Anterior cingulate cortex (tissue), 58 donors: ENCODE data around the gene RFX8.

Experiments used
- DNase-seq, 58 donors: peaks; one replicate each; lab custom pipeline; 2025; lab: John Stamatoyannopoulos, UW

RFX8 gene

DNA sequence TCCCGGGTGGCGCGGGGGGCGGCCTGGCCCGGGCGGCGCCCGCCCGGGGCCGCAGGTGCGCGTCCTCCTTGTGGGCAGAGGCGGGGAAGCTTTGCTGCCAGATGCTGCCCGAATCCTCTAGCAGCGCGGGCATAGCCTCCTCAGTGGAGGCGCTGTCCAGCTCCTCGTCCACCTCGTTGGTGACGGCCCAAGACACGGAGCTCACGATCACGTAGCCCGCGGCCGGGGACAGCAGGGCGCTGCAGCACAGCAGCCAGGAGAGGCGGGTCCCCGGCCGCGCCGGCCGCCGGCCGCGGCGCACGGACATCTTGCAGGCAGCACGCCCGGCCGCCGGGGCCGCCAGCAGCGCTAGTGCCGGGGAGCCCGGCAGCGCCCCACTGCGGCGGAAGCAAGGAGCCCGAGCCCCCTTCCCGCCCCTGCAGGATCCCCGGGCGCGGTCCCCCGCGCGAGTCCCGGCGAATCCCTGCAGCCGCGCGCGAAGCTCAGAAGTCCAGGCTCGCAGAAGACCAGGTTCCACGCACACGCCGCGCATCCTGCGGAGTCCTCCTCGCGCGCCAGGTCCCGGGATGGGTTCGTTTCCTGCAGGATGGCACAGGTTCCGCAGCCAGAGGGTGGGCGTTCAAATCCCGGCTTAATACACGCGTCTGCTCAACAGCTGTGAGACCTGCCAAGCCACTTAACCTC is 87.6 kb downstream of the RFX8 start, which contains the start of gene CREG2:
CREG2 (minus strand) TSS at position 353 of the 684 bp plus-strand sequence; CDS start at position 307, 46 bp downstream.
- DNase-seq, result peak in 53 of 58 donors; percentile 12 to 83 (median 57)

DNA sequence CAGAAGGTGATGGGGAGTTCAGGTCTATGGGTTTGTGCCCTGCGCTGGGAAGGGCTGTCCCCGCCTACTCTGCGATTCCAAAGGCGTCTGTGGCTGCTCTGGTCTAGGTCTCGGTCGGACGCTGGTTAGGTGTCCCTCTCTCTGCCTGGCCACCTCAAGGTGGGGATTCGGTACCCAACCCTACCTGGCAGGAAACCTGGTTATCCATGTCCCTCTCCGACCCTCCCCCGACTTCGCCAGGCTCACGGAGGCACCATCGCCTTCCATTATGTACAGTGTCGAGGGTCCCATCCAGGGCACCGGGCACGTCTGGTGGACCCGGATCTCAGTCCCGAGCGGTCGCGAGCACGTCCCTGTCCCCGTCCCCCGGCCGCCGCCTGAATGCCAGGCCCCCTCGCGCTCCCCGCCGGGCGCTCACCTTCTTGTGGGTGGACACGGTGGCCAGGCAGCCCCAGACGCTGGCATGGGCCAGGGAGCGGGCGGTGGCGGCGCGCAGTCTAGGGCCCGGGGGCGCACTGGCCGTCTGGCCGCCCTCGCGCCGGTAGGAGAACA is 88.2 kb downstream of the RFX8 start:
- DNase-seq, result peak in 12 of 58 donors; percentile 16 to 63 (median 48)

DNA sequence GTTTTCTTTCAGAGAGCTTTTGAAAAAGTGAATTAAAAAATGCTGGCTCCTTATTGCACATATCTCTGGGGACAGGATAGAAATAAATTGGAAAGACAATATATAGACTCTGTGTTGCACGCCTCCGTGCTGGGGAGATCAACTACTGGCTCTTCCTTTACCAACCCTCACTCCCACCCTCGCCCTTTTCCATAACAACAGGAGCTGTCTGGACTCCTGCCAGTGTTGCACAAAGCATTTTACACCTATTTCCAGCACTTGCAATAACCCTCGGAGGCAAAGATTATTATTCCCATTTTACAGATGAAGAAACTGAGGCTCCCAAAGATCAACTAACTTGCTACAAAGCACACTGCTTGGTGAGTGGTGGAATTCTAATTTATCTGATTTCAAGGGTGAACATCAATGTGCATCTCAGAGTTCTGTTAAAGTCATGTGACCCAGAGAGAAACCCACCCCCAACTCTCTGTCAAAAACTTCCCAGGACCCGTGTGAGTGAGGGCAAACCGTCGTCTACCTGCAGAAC is 91.8 kb downstream of the RFX8 start:
- DNase-seq, result no peak

DNA sequence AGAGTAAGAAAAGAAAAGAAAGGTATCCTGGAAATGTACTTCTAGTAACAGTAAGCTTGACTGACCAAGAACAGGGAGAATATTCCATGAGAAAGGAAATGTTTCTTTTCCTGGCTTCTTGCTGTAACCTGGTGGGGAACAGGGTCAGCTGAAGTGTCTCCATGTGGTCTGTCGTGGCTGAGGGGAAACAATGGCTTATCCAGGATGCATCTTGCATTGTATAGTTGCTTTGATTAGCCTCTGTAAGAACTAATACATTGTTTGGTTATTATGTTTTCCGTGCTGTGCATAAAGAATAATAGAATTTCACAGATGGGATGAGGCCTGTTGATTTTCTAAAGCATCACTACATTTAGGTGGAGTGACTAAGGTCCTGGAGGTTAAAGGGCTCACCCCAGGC is 92.5 kb downstream of the RFX8 start:
- no peak for DNase-seq

DNA sequence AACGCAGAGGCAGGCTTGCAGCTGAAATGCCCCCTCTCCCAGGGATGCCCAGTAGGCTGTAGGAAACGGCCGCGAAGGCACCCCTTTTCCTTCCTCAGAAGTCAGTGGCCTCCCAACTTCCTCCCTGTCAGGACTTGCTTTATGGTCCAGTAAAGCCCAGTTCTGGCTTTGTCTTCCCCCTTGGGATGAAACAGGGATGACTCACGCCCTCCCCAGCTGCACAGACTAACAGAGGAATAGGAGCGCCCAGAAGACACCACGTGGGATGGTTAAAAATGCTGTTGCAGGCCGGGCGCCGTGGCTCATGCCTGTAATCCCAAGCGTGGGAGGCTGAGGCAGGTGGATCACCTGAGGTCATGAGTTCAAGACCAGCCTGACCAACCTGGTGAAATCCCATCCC is 94.5 kb downstream of the RFX8 start:
- DNase-seq, result peak in 1 of 58 donors; percentile 4

DNA sequence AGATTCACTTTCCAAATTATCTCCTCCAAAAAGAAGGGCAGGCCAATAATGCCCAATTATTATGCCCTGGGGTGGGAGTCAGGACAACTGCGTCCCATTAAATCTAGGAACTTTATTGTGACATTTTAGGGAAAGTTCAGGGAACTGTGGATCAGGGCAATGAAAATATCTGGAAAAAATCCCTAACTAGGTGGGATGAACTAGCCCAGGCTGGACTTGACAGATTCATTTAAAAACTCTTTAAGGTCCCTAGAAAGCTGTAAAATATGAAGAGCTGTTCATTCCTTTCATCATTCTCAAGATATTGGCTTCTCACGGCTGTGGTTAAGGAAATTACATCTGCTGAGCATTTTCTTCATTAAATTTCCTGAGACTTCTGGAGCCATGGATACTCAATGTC is 95.8 kb downstream of the RFX8 start:
- no peak for DNase-seq

DNA sequence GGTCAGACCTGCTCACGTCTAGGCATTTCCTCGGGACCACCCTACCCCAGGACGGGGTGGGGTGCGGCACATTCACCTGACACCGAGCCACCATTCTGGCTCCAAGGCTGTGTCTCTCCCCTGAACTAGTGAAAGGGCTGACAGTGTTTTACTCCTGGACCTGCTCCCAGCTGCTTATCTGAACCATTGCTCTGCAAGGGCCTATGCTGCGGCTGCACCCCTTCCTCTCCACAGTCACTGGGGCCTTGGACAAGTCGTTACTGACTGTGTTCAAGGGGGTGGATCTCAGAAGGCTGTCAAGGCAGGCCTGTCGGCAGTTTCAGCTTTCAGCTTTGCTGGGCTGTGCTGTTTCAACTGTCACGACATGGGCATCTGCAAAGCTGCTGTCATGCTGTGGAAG is 99.3 kb downstream of the RFX8 start:
- no peak for DNase-seq

DNA sequence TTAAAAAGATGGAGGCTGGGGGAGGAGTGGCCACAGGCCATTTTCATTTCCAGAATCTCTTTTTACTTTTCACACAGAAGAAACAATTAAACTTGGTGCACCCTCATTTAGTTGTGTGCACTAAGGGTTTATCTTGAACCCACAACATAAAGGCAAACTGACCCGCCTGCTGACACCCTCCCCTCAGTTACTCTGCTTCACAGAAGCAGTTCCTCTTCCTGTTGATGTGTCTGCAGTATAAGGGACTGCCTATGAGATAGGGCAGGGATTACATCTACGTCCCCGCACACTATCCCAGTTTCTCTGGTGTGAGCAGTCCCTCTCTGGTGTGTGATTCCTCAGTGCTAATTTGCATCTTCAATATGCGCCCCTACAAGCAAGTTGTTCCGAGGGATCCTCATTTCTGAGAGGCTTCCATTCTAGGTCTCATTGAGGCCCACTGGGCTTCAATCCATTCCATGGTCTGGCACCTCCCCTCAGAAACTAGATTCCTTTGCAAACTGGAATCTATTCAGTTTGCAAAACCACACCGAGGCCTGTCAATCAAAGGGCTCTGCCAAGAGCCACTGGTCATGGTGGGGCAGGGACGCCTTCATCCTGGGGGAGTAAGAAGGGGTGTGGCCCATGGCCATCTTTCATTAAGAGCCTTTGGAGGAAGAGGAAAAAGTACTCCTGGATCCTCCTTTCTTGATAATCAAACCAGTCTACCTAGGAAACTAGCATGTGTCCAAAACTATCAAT is 99.9 kb downstream of the RFX8 start:
- DNase-seq, result no peak

DNA sequence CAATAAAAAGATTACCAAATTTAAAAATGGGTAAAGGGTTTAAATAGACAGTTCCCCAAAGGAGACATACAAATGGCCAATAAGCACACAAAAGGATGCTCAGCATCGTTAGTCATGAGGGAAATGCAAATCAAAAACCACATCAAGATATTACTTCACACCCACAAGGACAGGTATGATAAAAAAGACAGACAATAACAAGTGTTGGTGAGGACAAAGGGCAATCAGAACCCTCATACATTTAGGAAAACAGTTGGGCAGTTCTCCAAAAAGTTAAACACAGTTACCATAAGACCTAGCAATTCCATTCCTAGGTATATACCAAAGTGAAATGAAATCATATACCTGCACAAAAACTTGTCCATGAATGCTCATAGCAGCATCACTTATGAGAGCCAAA is 102.1 kb downstream of the RFX8 start:
- no peak for DNase-seq

DNA sequence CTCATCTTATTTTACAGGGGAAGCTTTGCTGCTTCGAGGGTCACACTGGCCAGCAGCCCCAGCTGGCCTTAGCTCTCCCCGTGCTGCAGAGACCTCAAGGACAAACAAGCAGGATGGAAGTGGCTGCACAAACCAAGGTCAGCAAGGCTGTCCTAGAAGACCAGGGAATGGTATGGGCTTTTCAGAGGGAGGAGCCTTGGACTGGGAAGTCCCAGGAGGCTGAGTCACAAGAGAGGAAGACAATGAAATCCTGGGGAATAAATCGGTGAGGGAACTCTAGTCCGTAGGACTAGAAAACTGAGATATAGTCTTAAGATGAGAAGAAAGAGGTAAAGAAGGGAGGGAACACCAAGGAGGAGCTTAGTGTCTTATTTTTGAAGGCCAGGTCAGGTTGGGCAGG is 103.3 kb downstream of the RFX8 start:
- DNase-seq, result no peak

DNA sequence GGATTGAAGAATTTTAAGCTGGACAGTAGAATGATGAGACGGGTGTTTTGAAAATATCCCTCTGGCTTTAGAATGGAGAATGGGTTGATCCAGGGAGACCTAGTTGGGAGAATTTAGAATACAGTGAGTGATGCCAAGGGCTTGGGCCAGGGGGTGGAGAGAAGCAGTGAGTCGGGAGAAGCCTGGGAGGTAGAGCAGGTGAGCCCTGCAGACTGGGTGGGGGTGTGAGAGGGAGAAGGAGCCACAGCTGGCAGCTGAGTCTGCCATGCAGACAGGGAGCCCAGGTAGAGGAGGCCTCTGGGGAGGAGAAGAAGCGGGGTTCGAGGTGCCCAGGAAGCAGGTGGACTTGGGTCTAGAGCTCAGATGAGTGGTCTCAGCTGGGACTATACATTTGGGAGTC is 105.8 kb downstream of the RFX8 start:
- DNase-seq, result no peak

DNA sequence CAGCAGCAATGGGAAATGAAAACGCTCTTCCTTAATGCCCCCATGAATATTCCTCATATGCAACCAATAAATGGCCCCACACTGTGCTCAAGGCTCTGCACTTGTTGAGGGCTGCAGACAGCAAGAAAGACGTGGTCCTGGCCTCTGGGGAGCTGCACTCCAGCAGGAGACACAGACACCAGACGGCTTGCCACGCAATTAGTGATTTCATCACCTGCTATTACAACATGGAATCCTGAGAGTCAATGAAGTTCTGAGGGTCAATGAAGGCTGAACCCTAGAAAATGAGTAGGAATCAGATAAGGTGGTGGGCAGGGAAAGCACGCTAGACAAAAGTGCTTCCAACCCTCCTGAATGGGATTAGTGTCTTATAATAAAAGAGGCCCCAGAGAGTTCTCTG is 106.5 kb downstream of the RFX8 start:
- no peak for DNase-seq

DNA sequence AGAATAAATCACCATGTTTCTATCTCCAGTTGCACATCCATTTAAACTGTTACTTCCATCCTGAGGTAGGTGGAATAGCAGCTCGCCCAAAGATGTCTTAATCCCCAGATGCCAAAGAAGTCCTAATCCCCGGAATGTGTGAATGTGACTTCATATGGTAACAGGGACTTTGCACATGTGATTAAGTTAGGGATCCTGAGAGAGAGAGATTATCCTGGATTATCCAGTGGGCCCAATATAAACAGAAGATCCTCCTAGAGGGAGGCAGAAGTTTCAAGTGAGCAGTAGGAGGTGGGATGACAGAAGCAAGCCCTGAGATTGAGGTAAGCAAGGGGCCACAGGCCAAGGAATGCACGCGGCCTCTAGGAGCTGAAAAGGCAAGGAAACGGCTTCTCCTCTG is 107.4 kb downstream of the RFX8 start:
- no peak for DNase-seq

DNA sequence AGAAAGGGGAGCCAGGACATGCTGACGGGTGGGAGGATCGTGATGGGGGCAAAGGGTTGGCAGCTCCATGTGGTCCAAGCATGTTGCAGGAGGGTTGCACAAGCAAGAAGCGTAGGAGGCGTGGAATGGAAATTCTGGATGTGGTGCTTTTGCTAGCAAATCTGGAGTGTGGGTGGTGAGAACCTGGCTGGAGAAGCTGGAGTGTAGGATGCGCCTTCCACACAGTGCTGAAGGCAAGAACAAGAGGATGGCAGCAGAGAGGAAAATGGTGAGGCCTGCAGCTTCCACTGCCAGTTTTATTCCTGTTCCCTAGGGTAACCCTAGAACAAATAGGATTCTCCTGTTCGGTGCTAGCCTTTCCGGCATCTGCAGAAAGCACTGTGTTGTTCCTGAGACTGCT is 110.0 kb downstream of the RFX8 start:
- peak in 33 of 58 donors; percentile 11 to 83 (median 41) for DNase-seq

DNA sequence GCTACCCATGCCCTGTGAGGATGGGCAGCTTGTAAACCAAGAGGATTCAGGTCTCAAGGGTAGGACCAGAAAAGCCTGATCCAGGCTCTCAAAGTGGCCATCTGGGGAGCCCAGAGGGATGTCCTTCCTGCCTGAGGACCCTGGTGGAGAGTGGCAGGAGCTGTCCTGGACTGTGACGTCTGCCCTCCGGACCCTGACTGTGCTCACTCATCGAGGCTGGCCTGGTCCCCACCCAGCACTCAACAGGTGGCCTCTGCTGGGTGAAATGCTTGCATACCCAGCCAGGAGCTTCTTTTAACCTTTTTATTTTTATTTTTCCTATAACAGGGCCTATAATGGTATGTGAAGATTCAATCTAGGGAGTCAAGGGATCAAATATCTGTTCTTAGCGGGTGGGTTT is 112.1 kb downstream of the RFX8 start:
- no peak for DNase-seq

DNA sequence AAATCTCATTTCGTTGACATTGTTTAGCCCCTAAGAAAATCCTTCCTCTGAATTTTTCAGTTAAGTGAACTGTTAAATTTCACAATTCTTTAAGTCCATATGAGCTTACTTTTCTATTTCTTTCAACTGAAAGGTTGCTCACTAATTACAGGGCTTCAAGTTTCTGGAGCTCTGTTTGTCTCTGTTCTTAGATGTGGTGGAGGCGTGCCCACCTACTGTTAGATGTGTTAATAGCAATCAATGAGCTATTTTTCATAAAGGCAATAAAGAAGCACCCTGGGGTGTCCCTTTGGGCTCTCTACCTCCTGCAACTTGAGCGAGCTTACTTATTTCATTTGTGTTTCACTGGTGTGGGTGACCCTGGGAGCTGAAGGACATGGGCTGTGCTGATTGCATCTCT is 112.6 kb downstream of the RFX8 start:
- DNase-seq, result no peak

DNA sequence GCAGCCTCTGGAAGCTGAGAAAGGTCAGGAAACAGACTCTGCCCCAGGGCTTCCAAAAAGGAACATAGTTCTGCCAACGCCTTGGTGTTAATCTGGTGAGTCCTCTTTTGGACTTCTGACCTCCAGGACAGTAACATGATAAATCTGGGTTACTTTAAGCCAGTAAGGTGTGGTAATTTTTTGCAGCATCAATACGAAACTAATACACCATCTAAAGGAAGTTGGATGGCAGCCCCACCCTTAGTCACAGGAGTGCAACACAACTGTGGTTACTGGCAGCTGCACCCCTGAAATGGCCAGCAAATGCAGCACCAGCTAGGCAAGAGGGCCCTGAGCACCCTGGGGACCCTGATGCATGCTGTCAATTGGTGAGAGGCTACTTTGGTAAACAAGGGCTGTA is 113.4 kb downstream of the RFX8 start:
- no peak for DNase-seq

DNA sequence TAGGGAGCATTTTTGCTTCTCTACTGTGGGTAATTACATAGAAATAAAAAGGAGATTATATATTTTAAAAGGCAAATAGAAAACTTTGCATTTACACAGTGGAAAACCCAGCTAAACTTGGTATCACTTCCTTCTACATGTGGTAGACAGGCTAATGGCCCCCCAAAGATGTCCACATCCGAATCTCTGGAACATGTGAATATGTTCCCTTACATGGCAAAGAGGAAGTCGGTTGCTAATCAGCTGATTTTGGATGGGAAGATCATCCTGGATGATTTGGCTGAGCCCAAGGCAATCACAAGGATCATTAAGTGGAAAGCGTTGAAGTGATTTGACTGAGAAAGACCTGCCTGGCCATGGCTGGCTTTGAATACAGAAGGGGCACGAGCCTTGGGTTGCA is 113.8 kb downstream of the RFX8 start:
- no peak for DNase-seq

DNA sequence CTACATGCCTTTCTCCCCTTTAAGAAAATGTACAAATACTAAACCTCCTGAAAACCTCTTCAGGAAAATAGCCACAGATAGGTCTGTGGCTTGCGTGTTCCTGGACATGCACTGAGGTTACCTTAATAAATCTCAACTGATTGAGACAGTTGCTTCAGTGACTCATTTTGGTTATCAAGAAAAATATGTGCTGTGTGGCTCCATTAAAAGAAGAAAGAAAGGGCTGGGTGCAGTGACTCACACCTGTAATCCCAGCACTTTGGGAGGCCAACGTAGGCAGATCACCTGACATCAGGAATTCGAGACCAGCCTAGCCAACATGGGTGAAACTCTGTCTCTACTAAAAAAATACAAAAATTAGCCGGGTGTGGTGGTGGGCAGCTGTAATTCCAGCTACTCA is 114.7 kb downstream of the RFX8 start:
- no peak for DNase-seq

DNA sequence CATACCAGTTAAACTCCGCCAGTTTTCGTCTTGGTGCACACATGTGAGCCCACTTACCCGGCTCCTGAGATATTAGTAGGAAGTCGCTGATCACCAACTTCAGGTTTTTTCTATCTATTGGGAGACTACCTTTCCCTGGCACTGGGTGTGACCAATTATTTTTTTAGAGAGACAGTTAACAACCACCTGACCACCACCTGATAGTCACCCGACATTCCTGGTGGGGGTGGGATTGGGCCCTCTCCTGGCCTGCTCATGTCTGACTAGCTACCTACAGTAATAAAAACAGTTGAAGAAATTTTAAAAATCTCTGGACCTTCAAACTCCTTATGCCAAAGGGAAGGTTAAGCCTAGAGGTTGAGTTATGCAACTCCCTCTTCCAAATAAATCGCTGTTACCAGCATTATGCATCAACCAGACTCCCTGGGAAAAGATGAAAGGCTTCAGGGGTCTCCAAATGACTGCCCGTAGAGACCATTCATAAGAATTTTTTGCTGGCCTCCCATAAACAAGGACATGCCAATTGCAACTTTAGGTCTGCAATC is 115.4 kb downstream of the RFX8 start:
- DNase-seq, result no peak

DNA sequence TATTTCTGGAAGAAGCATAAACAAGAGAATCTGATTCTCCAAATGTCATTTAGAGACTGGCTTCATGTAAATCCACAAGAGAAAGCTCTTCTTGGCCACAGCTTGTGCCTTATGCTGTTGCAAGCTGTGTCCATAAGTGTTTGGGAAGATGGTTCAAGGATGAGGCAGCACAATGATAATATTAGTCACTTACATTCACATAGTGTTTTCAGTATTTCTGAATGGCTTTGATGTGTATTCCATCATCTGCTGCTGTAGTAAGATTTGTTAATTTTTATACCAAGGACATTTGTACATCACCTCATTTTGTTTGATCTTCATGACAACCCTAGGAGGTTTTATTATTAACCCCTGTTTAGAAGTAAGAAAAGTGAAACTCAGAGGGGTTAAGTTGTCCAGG is 117.5 kb downstream of the RFX8 start:
- peak in 1 of 58 donors; percentile 20 for DNase-seq
